ENCODE measurements around the gene KCNQ1. TPM values are rescaled to one million over a fixed set of nuclear protein-coding genes. Genes with fewer than 3 reads are reported as not detected.

Gene KCNQ1
- total and polyA plus RNA-seq, 2 donors (not counting 3 experiments of a cell fraction or from before 2014, with no cell fraction given) = 0.07 to 0.09 TPM

GRCh38 chr11:2561696-2562581 is 117.1 kb downstream of the KCNQ1 start:
- H3K36me3 ChIP-seq (ENCODE audit: control insufficient read depth in 2 of 2, extremely low read depth in 1 of 2, insufficient read depth in 2 of 2, low read length in 2 of 2) = no peaks in the 10 kb centered on the region
- no peak overlapping the region for H3K4me3 ChIP-seq (replicated peaks in 1 of 3; ENCODE audit: insufficient read depth in 1 of 3, low read depth in 1 of 3, low read length in 3 of 3)
- no peaks in the 10 kb centered on the region for H3K79me2 ChIP-seq (ENCODE audit: control insufficient read depth, insufficient read depth, low read length)
- peaks cover 0 to 4% of the 10 kb centered on the region in 2 experiments for H3K27me3 ChIP-seq (ENCODE audit: control insufficient read depth in 2 of 2, insufficient read depth in 2 of 2, low read length in 2 of 2)
- dilution Hi-C loops (cut with MboI; ENCODE audit: extremely low pct_ligation_motif_present, low sequenced_read_pairs) = no loop called here
- H2AFZ ChIP-seq (ENCODE audit: low read depth, low read length) = no peak overlapping the region
- H4K20me1 ChIP-seq (replicated peaks; ENCODE audit: control insufficient read depth, extremely low read depth, insufficient read depth, low read length) = no peaks in the 10 kb centered on the region
- ChIA-PET POLR2A (no interaction called here), CTCF (interaction anchor here (1.5 kb wide), 1 partner anchor 15 kb away, joined by 3 read pairs; no protein-coding TSS in a partner anchor)
- no peaks in the 10 kb centered on the region for H3K9me1 ChIP-seq (replicated peaks; ENCODE audit: control insufficient read depth, extremely low read depth, insufficient read depth, low read length)
- no peak for FAIRE-seq
- H3K9me3 ChIP-seq (replicated peaks; ENCODE audit: control insufficient read depth, insufficient read depth, low read length) = no peaks in the 10 kb centered on the region
- intact Hi-C loops (cut with micrococcal nuclease) = no loop called here
- DNase-seq (ENCODE audit: low read depth, low spot score) = no peak
- no peak overlapping the region for H3K4me2 ChIP-seq (ENCODE audit: insufficient read depth, low read length)
- H3K4me1 ChIP-seq (ENCODE audit: control insufficient read depth, extremely low read depth, insufficient read depth, low read length) = no peaks in the 10 kb centered on the region
- H3K9ac ChIP-seq (replicated peaks; ENCODE audit: extremely low read depth, insufficient read depth, low read length) = no peak overlapping the region
- no TSS peak for BruUV-seq (replicated peaks)
- no peak overlapping the region for H3K27ac ChIP-seq (ENCODE audit: insufficient read depth, low read depth, low read length)
- TF ChIP-seq MYC (IDR thresholded peaks at IDR 0.05; ENCODE audit: low read depth, low read length) (no peak), CTCF (IDR thresholded peaks at IDR 0.05; ENCODE audit: extremely low read depth in 1 of 2, insufficient read depth in 1 of 2, low read depth in 1 of 2, low read length in 2 of 2) (no peak), POLR2AphosphoS5 (IDR thresholded peaks at IDR 0.05; ENCODE audit: insufficient read depth, low read depth, low read length) (no peak), GATA2 (IDR thresholded peaks at IDR 0.05; ENCODE audit: insufficient read depth, insufficient read length, low read depth, low read length) (no peak), FOS (IDR thresholded peaks at IDR 0.05; ENCODE audit: borderline replicate concordance, insufficient read depth, low read length) (no peak), POLR2A (IDR thresholded peaks at IDR 0.05; ENCODE audit: low read depth, low read length) (no peak)
